HG03039 (cell line): ENCODE data around the gene CHCHD5.
A peak's percentile ranks its signal among the peaks of the same experiment; 100 is the strongest.

Source experiments
- ATAC-seq: cut with Tn5 transposase; IDR thresholded peaks from one replicate; pipeline ENCODE4 v1.9.1; 2021; ENCODE audit warnings: mild to moderate bottlenecking, moderate library complexity; ENCODE audit not compliant: unreplicated experiment

The CHCHD5 gene

GRCh38 chr2:112623913-112624777, 39.7 kb downstream of the CHCHD5 start:
- peak; percentile 66 for ATAC-seq

DNA sequence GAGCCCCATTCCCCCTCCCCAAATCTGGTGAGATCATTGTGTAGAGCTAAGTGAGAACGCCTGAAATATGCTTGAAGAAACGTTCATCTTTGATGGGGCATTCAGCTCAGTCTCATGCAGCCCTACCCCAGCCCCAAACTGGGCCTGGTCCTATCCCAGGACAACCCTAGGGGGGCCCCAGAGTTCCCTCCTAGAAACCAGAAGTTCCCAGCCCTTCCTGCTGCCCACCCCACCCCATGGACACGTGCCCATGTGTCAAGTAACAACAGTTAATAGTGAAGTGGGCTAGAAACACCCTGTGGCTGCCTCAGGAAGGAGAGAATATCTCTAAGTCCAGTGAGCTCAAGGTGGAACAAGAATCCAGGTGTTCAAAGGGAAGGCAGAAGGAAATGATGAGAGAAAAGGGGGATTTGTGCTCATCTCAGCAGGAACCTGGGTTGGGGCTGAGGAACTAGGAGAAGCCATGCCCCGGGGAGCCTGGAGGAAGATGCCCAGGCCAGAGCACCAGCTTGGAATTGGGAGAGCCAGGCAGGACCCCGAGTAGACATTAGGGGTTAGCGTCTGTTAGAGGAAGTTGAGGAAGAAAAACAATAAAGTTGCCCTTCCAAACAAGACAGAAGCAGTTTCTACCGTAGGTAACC, 41.2 kb downstream of the CHCHD5 start:
- no peak for ATAC-seq

GRCh38 chr2:112626604-112627059, 42.2 kb downstream of the CHCHD5 start:
- peak; percentile 46 for ATAC-seq

DNA sequence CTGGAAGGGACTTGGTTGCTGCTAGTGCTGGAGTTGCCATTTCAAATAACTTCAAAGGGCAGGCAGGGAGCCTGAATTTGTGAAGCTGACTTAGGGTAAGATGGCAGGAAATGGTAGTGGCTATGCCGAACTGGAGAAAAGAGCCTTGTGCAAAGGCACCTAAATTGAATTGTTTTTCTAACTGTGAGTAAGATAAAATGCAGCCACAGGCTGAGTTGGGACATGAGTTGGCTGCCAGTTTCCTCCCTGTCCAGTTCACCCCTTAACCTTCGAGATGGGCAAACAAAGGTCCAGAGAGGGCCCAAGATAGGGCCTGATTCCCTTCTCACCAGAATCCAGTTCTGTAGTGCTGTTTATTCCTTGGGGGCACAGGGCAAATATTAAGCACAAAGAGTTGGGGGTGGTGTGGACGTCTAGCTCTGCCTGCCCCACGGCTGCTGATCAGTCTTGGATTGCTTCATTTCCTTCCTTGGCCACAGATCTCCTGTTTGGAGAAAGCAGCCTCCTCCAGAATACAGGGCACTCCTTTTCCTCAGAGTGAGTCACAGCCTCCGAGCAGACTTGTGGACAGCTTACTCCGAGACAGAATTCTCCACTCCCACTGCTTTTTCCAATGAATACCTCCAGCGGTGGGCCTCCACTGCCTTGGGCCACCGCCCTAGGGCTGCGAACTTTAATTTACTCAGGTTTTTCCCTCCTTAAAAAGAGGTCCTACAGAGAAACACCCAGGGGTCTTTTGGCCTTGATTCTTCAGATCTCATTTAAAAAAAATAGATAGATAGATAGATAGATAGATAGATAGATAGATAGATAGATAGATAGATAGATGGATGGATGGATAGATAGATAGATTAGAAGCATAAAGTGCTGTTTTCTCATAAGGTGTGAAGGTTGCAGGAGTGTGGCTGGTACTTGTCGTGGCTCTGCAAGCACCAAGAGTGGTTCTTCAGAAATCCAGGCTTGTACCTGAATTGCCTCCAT, 42.9 kb downstream of the CHCHD5 start:
- no peak for ATAC-seq

- no peak for ATAC-seq
These were observed 44.8 kb downstream of the CHCHD5 start for GRCh38 chr2:112629224-112629623.

DNA sequence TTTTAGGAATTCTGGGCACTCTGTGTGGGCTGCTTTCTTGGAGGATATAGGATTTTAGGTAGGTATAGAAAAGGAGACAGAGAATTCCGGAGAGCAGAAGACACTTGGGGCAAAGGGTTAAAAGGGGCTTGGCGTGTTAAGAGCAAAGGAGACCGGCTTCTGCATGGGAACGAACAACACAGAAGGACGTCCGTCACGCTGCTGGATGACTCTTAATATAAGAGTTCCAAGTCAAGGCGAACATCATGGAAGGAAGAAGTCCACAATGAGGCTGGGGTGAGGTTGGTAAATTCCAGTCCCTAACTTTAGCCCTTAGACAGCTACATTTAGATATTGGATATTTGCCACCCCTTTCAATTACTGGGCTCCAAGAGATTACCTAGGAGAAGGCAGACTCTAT, 45.4 kb downstream of the CHCHD5 start:
- ATAC-seq, result no peak

DNA sequence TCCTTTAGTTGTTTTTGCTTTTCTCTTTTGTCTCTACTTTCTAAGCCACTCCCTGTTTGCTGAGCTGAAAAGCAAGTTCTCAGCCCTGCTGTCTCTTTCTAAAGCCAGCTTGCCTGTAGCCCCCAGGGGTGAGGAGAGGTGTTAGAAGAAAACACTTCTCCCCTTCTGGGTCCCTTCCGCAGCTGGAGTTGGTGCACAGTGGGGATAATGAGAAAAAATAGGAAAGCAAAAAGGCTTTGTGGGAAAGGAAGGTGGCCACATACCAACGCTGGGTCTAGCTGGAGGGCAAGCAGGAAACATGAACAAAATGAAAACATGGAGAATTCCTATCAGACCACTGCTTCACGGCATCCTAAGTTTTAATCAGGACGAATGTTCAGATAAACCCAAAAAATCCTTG, 45.9 kb downstream of the CHCHD5 start:
- ATAC-seq, result no peak

DNA sequence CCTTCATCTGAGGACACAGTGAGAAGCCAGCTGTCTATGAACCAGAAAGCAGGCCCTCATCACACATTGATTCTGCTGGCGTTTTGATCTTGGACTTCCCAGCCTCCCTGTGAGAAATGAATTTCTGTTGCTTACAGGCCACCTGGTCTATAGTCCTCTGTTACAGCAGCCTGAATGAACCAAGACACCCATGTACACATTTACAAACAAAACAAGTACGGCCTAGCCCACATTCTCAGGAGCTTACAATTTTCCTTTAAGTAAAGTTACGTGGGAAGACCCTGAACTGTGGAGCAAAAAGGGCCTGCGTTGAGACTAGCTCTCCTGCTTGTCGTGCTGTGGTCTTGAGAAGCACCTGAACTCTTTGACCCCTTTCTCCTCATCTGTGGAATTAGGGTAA, 49.3 kb downstream of the CHCHD5 start:
- no peak for ATAC-seq

GRCh38 chr2:112634153-112634873, 49.9 kb downstream of the CHCHD5 start:
- ATAC-seq, result no peak

GRCh38 chr2:112634874-112635157, 50.4 kb downstream of the CHCHD5 start:
- ATAC-seq, result no peak

- peak; percentile 81 for ATAC-seq
These were observed 52.3 kb downstream of the CHCHD5 start for GRCh38 chr2:112636605-112637288.

GRCh38 chr2:112637289-112637660, 52.9 kb downstream of the CHCHD5 start:
- ATAC-seq, result no peak
